IPS-20b (cell line): ENCODE measurements around the gene PLXNB2.
"Not testable (repeated sequence)": the region's sequence is repeated elsewhere in the genome, so short reads cannot be mapped to it uniquely, and the experiment has no call there.

ENCODE experiments used
- H3K27ac ChIP-seq: one replicate; pipeline ENCODE4 v1.5.1; 2013; ENCODE audit warnings: low read length
- H3K27me3 ChIP-seq: 2 replicates; pipeline ENCODE4 v1.6.1; 2013; ENCODE audit warnings: mild to moderate bottlenecking, low read length, inconsistent platforms; ENCODE audit not compliant: insufficient read depth
- H3K36me3 ChIP-seq: 2 replicates; pipeline ENCODE4 v1.6.1; 2013; ENCODE audit warnings: low read depth, mild to moderate bottlenecking, inconsistent platforms, low read length, moderate library complexity; ENCODE audit not compliant: insufficient read depth
- H3K4me1 ChIP-seq: 2 replicates; pipeline ENCODE4 v1.6.1; 2013; ENCODE audit warnings: mild to moderate bottlenecking, control low read depth, inconsistent platforms, low read length, moderate library complexity; ENCODE audit not compliant: insufficient read depth
- H3K4me3 ChIP-seq: 2 replicates; pipeline ENCODE4 v1.5.1; 2013; ENCODE audit warnings: mild to moderate bottlenecking, low read length, inconsistent platforms
- H3K9ac ChIP-seq: 2 replicates; pipeline ENCODE4 v1.6.1; 2013; ENCODE audit warnings: low read depth, mild to moderate bottlenecking, inconsistent platforms, low read length, moderate library complexity
- H3K9me3 ChIP-seq: 2 replicates; pipeline ENCODE4 v1.6.1; 2013; ENCODE audit warnings: mild to moderate bottlenecking, low read depth, low read length, inconsistent platforms; ENCODE audit not compliant: insufficient read depth

The PLXNB2 gene

DNA sequence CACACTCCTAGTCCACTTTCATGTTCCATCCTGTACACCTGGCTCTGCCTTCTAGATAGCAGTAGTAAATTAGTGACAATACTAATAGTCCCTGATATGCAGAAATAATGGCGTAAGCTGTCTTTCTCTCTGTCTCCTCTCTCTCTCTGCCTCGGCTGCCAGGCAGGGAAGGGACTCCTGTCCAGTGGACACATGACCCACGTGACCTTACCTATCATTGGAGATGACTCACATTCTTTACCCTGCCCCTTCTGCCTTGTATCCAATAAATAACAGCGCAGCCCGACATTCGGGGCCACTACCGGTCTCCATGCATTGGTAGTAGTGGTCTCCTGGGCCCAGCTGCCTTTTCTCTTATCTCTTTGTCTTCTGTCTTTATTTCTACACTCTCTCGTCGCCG, 33.7 kb downstream of the PLXNB2 start:
- H3K36me3 ChIP-seq = peaks cover 35% of the 10 kb centered on the region
- H3K9ac ChIP-seq, H3K4me1 ChIP-seq, H3K4me3 ChIP-seq, H3K9me3 ChIP-seq, H3K27ac ChIP-seq: not testable (repeated sequence)
- H3K27me3 ChIP-seq = peaks cover 38% of the 10 kb centered on the region

DNA sequence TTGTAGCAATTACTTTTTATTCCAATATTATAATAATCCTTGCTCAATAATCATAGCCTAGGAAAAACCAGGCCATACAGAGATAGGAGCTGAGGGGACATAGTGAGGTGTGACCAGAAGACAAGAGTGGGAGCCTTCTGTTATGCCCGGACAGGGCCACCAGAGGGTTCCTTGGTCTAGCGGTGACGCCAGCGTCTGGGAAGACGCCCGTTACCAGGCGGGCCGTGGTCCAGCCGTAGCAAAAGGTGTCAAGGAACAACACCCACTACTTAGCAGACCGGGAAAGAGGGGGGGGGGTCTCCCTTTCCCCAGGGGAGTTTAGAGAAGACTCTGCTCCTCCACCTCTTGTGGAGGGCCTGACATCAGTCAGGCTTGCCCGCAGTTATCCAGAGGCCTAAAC, 34.1 kb downstream of the PLXNB2 start:
- H3K27ac ChIP-seq, H3K4me3 ChIP-seq, H3K4me1 ChIP-seq, H3K9ac ChIP-seq, H3K9me3 ChIP-seq: not testable (repeated sequence)
- Histone ChIP-seq H3K36me3 (peaks cover 30% of the 10 kb centered on the region), H3K27me3 (peaks cover 42% of the 10 kb centered on the region)

DNA sequence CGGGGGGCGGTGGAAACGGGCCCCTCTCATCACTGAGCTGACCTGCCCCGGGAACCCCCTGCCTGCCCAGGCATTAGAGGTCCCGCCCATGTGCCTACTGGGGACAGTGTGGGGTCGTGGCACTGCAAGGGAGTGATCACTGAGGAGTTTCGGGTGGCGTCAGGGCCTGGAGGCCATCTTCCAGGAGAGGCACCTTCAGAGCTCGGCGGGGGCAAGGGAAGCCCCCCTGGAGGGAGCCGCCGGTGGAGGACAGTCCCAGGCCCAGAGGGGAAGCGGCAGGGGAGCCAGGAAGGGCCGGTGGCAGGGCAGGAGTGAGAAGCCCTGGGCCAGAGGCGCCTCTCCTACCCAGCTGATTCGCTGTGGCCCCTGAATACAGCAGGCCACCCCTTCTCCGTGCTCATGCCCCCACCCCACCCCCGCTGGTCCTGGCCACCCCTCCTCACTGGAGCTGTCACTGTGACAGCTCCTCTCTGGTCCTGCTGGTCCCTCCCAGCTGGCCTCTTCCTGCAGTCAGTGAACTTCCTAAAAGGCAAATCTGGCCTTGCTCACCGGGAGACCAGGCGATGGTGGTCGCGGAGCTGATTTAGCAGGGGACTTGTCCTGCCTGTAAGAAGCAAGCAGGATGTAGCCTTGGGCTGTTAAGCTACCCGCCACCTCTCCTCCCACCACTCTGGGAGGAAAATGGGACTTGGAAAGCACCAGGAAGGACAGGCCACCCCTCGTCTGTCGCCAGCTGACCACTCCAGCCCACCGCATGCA, 35.2 kb downstream of the PLXNB2 start:
- peaks cover 49% of the 10 kb centered on the region for H3K27me3 ChIP-seq
- no peak overlapping the region for H3K9ac ChIP-seq
- H3K4me1 ChIP-seq = no peaks in the 10 kb centered on the region; the same call in 1 of the 2 replicates
- H3K4me3 ChIP-seq = no peak overlapping the region
- peaks cover 9% of the 10 kb centered on the region for H3K9me3 ChIP-seq
- H3K27ac ChIP-seq = no peak overlapping the region
- H3K36me3 ChIP-seq = peaks cover 19% of the 10 kb centered on the region

DNA sequence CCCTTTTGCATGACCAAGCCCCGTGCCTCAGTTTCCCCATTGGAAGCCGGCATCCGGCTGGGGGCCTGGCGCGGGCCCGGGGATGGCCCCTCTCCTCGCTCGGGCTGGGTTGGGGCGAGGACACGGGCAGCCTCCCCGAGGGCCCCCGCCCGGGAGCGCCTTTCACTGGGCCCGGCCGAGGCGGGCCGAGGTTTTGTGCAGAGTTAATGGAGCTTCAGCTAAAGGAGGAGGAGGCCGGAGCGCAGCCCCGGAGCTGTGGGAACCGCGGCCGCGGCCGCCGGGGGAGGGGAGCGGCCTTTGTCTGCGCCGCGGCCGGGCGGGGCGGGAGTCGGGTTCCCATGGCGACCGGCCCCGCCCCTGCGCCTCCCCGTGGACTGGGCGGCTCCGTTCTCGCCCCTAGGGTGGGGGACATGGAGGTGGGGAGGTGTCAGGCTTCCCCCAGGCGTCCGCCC, 35.9 kb downstream of the PLXNB2 start:
- Histone ChIP-seq H3K9ac (no peak overlapping the region), H3K4me1 (no peaks in the 10 kb centered on the region; the same call in 1 of the 2 replicates), H3K9me3 (peaks cover 8% of the 10 kb centered on the region), H3K27me3 (peaks cover 54% of the 10 kb centered on the region), H3K4me3 (peak overlapping the region; percentile 43; the same call in 1 of the 2 replicates), H3K36me3 (peaks cover 15% of the 10 kb centered on the region), H3K27ac (no peak overlapping the region)

DNA sequence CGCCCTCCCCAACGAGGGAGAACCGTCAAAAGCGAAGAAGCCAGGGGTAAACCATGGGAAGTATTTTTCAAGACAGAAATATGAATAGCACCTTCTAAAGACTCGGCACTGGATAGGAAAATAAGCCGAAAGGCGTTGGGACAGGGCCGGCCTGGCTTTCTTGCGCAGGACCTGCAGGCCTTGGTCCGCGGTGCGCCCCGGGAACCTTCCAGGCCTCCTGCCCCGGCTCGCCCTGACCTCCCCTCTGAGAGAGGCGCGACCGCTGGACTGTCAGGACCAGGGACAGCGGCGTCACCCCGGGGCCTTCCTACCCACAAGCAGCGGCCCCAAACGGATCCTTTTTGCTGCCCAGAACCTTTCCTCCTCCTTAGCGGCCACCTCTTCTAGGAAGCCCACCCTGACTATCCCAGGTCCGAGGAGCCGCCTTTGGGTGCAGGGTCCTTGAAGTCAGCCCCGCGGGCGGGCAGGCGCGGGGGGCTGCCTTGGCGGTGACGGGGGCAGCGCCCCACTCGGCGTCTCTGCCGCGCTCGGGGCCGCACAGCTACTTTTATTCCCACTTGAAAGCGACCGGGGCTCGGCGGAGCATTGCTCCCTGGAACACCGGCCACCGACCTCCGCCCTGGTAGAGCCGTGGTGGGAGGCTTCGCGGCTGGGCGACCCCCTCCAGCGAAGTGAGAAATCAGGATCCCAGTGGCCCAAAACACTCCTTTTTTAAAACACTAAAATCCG, 36.6 kb downstream of the PLXNB2 start:
- no peak overlapping the region for H3K27ac ChIP-seq
- H3K9ac ChIP-seq = no peak overlapping the region
- peak overlapping the region; percentile 43; the same call in 1 of the 2 replicates for H3K4me3 ChIP-seq
- no peaks in the 10 kb centered on the region; the same call in 1 of the 2 replicates for H3K4me1 ChIP-seq
- peaks cover under 1% of the 10 kb centered on the region; the same call in 1 of the 2 replicates for H3K9me3 ChIP-seq
- peaks cover 9% of the 10 kb centered on the region; the same call in 1 of the 2 replicates for H3K36me3 ChIP-seq
- peaks cover 58% of the 10 kb centered on the region for H3K27me3 ChIP-seq

DNA sequence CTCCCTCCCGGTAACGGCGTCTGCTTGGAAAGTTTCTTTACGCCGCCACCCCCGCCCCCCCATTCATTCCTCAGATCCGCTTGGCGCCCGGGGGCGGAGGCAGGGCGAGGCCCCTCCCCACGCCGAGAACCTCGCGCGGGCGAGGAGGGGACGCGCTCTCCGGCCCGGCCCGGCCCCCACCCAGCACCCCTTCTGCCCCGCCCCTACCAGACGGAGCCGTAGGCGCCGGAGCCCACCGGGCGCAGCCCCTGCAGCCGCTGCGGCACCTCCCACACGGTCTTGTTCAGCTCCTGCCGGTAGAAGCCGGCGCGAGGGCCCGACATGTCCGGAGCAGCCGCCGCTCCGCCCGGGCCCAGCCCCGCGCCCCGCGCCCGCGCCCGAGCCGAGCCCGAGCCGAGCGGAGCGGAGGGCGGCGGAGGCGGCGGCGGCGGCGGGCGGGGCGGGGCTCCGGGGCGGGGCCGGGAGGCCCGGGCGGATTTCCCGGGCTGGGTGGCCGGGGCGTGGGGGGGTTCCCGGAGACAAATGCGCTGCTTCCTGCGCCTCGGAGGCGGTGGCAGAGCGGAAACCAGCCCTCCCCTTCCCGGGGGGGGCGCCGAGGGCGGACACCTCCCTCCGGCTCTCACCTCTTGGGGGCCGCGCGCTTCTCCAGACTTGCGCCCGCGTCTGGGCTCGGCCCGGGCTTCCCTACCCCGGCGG, 37.3 kb downstream of the PLXNB2 start, which contains the start of gene MAPK11:
Gene MAPK11 (minus strand): TSS at position 411 of the 696 bp plus-strand sequence. CDS start 88 bp downstream, at position 323.
- no peak within 1 kb of the TSS for H3K27ac ChIP-seq
- no peaks in the 10 kb centered on the region; the same call in 1 of the 2 replicates for H3K4me1 ChIP-seq
- peak within 1 kb of the TSS; percentile 43; the same call in 1 of the 2 replicates for H3K4me3 ChIP-seq
- peaks cover 2% of the 10 kb centered on the region; the same call in 1 of the 2 replicates for H3K36me3 ChIP-seq
- no peaks in the 10 kb centered on the region for H3K9me3 ChIP-seq
- H3K9ac ChIP-seq = no peak within 1 kb of the TSS
- H3K27me3 ChIP-seq = peaks cover 58% of the 10 kb centered on the region

DNA sequence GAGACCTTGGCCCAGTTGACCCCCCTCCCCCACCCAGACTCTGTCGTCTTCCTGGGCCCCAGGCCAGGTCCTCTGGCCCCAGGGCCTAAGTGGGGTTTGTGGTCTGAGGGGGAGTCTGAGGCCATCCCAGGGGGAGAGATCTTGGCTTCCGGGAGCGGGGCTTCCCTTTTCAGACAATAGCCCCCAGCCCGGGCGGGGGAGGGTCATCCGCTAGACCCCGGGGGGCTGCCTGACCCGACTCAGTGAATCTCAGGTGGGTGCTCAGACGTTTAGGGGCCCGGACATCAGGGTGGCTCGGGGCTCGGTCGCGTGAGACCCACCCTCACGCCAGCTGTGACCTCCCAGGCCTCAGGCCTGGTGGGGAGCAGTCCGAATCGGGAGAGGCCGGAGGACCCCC, 37.9 kb downstream of the PLXNB2 start:
- H3K4me1 ChIP-seq = no peaks in the 10 kb centered on the region; the same call in 1 of the 2 replicates
- H3K36me3 ChIP-seq = no peaks in the 10 kb centered on the region
- no peak overlapping the region for H3K9ac ChIP-seq
- peaks cover 60% of the 10 kb centered on the region for H3K27me3 ChIP-seq
- H3K4me3 ChIP-seq = no peak overlapping the region; the same call in 1 of the 2 replicates
- no peaks in the 10 kb centered on the region for H3K9me3 ChIP-seq
- H3K27ac ChIP-seq = no peak overlapping the region

DNA sequence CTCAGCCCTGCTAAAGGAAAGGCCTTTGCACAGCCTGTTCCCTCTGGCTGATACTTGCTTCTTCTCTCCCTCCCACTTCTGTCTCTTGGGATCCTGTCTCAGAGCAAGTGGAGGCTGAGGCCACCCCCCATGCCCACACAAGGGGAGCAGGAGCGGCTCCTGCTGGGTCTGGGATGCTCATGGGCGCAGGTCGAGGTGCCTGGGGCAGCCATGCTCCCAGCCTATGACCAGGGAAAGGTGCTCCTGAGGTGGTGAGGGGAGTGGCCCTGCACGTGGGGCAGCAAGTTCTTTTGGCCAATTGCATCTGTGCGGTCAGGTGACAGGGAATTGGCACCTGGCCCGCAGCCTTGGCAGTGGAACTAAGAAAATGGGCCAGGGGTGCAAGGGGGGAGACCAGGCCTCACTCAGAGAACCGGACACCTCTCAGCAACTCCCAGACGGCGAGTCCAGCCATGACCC, 38.8 kb downstream of the PLXNB2 start:
- Histone ChIP-seq H3K4me1 (no peaks in the 10 kb centered on the region; the same call in 1 of the 2 replicates), H3K36me3 (no peaks in the 10 kb centered on the region), H3K27ac (no peak overlapping the region), H3K9ac (no peak overlapping the region), H3K4me3 (no peak overlapping the region), H3K27me3 (peaks cover 63% of the 10 kb centered on the region), H3K9me3 (no peaks in the 10 kb centered on the region)

DNA sequence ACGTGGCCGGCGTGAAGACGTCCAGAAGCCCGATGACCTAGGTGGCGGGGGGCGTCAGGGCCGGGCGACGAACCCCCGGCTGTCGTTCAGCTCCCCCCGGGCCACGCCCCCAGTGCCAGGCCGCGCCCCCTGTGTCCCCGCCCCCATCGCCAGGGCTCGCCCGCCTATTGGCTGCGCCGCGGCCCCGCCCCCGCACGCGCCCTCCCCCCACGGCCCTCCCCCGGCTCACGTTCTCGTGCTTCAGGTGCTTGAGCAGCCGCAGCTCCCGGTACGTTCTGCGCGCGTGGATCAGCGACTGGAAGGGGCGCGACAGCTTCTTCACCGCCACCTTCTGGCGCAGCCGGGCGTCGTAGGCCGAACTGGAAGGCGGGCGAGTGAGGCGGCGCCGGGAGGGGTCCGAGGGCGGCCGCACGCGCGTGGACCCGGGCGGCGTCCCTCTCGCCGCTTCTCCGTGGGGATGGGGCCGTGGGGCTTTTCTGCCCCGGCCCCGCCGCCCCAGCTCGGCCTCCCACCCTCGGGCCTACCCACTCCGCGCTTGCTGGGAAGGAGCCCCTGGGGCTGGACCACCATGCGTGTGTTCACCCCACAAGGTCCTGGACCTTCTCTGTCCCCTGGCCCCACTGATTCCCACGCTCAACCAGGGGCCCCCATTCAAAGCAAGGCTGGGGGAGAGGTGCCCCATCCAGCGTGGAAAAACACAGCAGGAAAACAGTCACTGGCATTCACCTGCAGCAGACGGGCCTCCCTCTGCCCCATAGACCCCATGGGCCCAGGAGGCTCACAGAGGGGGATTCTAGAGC, 39.7 kb downstream of the PLXNB2 start:
- Histone ChIP-seq H3K27ac (no peak overlapping the region), H3K36me3 (no peaks in the 10 kb centered on the region), H3K9me3 (no peaks in the 10 kb centered on the region), H3K27me3 (peaks cover 68% of the 10 kb centered on the region), H3K9ac (no peak overlapping the region), H3K4me1 (no peaks in the 10 kb centered on the region; the same call in 1 of the 2 replicates), H3K4me3 (no peak overlapping the region)

DNA sequence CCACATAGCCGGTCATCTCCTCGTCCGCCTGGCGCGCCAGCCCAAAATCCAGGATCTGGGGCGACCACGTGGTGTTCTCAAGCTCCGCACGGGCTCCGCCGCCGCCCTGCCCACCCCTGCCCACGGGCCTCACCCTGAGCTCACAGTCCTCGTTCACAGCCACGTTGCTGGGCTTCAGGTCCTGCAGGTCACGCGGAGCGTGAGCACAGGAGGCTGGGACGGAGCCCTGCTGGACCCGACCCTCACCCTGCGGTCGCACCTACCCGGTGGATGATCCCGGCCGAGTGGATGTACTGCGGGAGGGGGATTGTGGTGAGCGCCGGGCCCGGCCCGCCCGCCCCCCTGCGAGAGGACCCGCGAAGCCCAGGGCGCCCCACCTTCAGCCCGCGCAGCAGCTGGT, 40.5 kb downstream of the PLXNB2 start:
- no peak overlapping the region for H3K9ac ChIP-seq
- no peaks in the 10 kb centered on the region for H3K36me3 ChIP-seq
- H3K27me3 ChIP-seq = peaks cover 68% of the 10 kb centered on the region
- no peaks in the 10 kb centered on the region for H3K9me3 ChIP-seq
- peaks cover 2% of the 10 kb centered on the region for H3K4me1 ChIP-seq
- H3K4me3 ChIP-seq = no peak overlapping the region
- no peak overlapping the region for H3K27ac ChIP-seq
